ENCODE data around the gene CPNE5. TPM values are rescaled to one million over a fixed set of nuclear protein-coding genes. Genes with fewer than 3 reads are reported as not detected.
A peak's percentile ranks its signal among the peaks of the same experiment; 100 is the strongest.

CPNE5 gene
- polyA plus RNA-seq, 1 of the 3 experiments (the other 2 are of a cell fraction) = 0.30 TPM

DNA sequence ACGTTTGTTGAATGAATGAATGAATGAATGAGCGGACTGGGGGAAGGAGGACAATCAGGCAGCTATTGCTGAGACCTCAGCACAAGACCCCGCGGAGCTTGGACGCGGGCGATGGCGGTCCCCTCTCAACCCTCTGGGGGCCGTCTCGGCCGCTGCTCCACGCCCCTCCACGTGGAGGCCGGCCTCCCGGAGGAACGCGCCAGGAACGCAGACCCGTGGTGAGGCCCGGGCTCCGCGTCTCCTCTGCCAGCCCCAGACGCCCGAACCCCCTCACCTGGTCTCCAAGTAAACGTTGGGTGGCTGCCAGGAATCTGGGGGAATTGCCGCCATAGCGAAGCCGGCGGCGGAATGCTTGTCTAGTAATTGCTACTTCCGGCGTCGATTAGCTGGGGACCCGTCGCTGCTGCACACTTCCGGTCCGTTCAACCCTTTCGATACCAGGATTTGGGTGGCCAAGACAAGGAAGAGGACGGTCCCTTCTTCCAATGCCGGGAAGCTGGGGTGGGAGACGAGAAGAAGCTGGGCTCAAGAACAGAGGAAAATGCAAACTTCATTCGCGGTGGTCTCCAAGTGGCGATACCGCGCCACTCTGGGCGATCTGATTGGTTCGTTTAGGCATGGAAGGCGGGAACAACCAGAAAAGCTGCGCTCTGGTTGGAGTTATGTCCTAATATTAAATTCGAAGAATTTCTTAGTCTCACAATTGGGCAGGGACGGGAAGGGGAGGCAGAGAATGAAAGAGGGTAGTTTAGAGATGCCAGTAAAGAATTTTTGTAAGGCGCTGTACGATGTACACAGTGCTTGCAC is 35.4 kb upstream of the CPNE5 start, which contains the start of gene PPIL1:
PPIL1 (minus strand) TSS at position 361 of the 807 bp plus-strand sequence; CDS start at position 330, 31 bp downstream.
- ChIA-PET POLR2A (interaction anchor here (0.5 to 2.8 kb wide), 13 partner anchors 10 to 677 kb away, joined by 3 to 26 read pairs (median 3); partner anchors contain the start of gene C6orf89), CTCF (interaction anchor here (0.6 to 5.8 kb wide), 20 partner anchors 8 to 336 kb away, joined by 3 to 72 read pairs (median 4); partner anchors contain the start of gene C6orf89)
- H3K27ac ChIP-seq (ENCODE audit: low read depth in 2 of 2, low read length in 1 of 2) = peak within 1 kb of the TSS; percentile 95 to 100
- TF ChIP-seq JUND (IDR thresholded peaks at IDR 0.05) (no peak), TEAD4 (IDR thresholded peaks at IDR 0.05; ENCODE audit: borderline replicate concordance, insufficient read depth) (no peak), GATA2 (CRISPR knock-in tag; IDR thresholded peaks at IDR 0.05) (0 out of 2 replicates have a peak, but pooled peaks have one; percentile 17), TAF1 (IDR thresholded peaks at IDR 0.05; ENCODE audit: borderline replicate concordance, low read depth, low read length) (peak; percentile 82), FOXJ3 (CRISPR knock-in tag; IDR thresholded peaks at IDR 0.05) (no peak), EP300 (IDR thresholded peaks at IDR 0.05; ENCODE audit: borderline replicate concordance in 1 of 2, low read depth in 1 of 2, low read length in 1 of 2) (peak in 1 of 2 experiments; percentile 6; a peak in 2 of 4 replicates), SIN3A (IDR thresholded peaks at IDR 0.05; ENCODE audit: borderline replicate concordance, low read depth, low read length) (peak; percentile 62), RFX5 (IDR thresholded peaks at IDR 0.05; ENCODE audit: low read length) (peak; percentile 56), RXRA (IDR thresholded peaks at IDR 0.05; ENCODE audit: borderline replicate concordance, low read depth) (no peak), TCF12 (IDR thresholded peaks at IDR 0.05) (no peak), NRF1 (IDR thresholded peaks at IDR 0.05; ENCODE audit: low read depth, low read length) (no peak), SMC3 (IDR thresholded peaks at IDR 0.05; ENCODE audit: low read depth, low read length) (0 out of 2 replicates have a peak, but pooled peaks have one; percentile 1), NFIC (IDR thresholded peaks at IDR 0.05; ENCODE audit: borderline replicate concordance) (peak; percentile 73; the same call in 1 of the 2 replicates), EZH2phosphoT487 (IDR thresholded peaks at IDR 0.05; ENCODE audit: borderline replicate concordance, low read depth) (no peak), ELF1 (IDR thresholded peaks at IDR 0.05) (peak; percentile 50; the same call in 1 of the 2 replicates), RAD21 (IDR thresholded peaks at IDR 0.05; ENCODE audit: low read length) (no peak), CHD2 (IDR thresholded peaks at IDR 0.05; ENCODE audit: low read length, partially characterized antibody) (peak; percentile 73)
- TF ChIP-seq, protein P1, sequence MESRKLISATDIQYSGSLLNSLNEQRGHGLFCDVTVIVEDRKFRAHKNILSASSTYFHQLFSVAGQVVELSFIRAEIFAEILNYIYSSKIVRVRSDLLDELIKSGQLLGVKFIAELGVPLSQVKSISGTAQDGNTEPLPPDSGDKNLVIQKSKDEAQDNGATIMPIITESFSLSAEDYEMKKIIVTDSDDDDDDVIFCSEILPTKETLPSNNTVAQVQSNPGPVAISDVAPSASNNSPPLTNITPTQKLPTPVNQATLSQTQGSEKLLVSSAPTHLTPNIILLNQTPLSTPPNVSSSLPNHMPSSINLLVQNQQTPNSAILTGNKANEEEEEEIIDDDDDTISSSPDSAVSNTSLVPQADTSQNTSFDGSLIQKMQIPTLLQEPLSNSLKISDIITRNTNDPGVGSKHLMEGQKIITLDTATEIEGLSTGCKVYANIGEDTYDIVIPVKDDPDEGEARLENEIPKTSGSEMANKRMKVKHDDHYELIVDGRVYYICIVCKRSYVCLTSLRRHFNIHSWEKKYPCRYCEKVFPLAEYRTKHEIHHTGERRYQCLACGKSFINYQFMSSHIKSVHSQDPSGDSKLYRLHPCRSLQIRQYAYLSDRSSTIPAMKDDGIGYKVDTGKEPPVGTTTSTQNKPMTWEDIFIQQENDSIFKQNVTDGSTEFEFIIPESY (IDR thresholded peaks at IDR 0.05; ENCODE audit: borderline replicate concordance, low read depth) = no peak
- TF ChIP-seq, protein P2, sequence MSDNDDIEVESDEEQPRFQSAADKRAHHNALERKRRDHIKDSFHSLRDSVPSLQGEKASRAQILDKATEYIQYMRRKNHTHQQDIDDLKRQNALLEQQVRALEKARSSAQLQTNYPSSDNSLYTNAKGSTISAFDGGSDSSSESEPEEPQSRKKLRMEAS (IDR thresholded peaks at IDR 0.05; ENCODE audit: low read depth) = peak; percentile 96
- TF ChIP-seq, protein P3, sequence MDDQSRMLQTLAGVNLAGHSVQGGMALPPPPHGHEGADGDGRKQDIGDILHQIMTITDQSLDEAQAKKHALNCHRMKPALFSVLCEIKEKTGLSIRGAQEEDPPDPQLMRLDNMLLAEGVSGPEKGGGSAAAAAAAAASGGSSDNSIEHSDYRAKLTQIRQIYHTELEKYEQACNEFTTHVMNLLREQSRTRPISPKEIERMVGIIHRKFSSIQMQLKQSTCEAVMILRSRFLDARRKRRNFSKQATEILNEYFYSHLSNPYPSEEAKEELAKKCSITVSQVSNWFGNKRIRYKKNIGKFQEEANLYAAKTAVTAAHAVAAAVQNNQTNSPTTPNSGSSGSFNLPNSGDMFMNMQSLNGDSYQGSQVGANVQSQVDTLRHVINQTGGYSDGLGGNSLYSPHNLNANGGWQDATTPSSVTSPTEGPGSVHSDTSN (IDR thresholded peaks at IDR 0.05) = 0 out of 2 replicates have a peak, but pooled peaks have one; percentile 3
- TF ChIP-seq, protein P4, sequence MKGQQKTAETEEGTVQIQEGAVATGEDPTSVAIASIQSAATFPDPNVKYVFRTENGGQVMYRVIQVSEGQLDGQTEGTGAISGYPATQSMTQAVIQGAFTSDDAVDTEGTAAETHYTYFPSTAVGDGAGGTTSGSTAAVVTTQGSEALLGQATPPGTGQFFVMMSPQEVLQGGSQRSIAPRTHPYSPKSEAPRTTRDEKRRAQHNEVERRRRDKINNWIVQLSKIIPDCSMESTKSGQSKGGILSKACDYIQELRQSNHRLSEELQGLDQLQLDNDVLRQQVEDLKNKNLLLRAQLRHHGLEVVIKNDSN (IDR thresholded peaks at IDR 0.05; ENCODE audit: borderline replicate concordance, low read depth) = 0 out of 2 replicates have a peak, but pooled peaks have one; percentile 21
- TF ChIP-seq, protein P5, sequence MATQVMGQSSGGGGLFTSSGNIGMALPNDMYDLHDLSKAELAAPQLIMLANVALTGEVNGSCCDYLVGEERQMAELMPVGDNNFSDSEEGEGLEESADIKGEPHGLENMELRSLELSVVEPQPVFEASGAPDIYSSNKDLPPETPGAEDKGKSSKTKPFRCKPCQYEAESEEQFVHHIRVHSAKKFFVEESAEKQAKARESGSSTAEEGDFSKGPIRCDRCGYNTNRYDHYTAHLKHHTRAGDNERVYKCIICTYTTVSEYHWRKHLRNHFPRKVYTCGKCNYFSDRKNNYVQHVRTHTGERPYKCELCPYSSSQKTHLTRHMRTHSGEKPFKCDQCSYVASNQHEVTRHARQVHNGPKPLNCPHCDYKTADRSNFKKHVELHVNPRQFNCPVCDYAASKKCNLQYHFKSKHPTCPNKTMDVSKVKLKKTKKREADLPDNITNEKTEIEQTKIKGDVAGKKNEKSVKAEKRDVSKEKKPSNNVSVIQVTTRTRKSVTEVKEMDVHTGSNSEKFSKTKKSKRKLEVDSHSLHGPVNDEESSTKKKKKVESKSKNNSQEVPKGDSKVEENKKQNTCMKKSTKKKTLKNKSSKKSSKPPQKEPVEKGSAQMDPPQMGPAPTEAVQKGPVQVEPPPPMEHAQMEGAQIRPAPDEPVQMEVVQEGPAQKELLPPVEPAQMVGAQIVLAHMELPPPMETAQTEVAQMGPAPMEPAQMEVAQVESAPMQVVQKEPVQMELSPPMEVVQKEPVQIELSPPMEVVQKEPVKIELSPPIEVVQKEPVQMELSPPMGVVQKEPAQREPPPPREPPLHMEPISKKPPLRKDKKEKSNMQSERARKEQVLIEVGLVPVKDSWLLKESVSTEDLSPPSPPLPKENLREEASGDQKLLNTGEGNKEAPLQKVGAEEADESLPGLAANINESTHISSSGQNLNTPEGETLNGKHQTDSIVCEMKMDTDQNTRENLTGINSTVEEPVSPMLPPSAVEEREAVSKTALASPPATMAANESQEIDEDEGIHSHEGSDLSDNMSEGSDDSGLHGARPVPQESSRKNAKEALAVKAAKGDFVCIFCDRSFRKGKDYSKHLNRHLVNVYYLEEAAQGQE (IDR thresholded peaks at IDR 0.05; ENCODE audit: low read depth, low read length) = no peak

More for the DNA sequence above, 35.4 kb upstream of the CPNE5 start, which contains the start of gene PPIL1:
- WGBS (ENCODE audit: low lambda C conversion rate) = under 1% methylated on average over 24 of the region's 54 CpGs
- no peaks in the 10 kb centered on the region for H3K27me3 ChIP-seq (ENCODE audit: insufficient read depth)
- peak; percentile 94 for DNase-seq
- no peaks in the 10 kb centered on the region for H3K9me2 ChIP-seq
- peaks cover 14 to 15% of the 10 kb centered on the region in 2 experiments for H3K36me3 ChIP-seq (replicated peaks in 1 of 2; ENCODE audit: control insufficient read depth in 1 of 2, insufficient read depth in 2 of 2, low read length in 1 of 2)
- peak within 1 kb of the TSS; percentile 98 for H2AFZ ChIP-seq (ENCODE audit: low read depth)
- peak within 1 kb of the TSS; percentile 89 for H3K9ac ChIP-seq
- H3K9me3 ChIP-seq = no peaks in the 10 kb centered on the region
- H3K4me3 ChIP-seq (ENCODE audit: low read depth in 2 of 2, low read length in 1 of 2) = peak within 1 kb of the TSS; percentile 76 to 87
- H3K79me2 ChIP-seq (ENCODE audit: insufficient read depth) = peaks cover 39% of the 10 kb centered on the region
- H3K4me1 ChIP-seq (ENCODE audit: control insufficient read depth in 1 of 2, insufficient read depth in 2 of 2, low read depth in 1 of 2, low read length in 1 of 2) = peaks cover 0 to 10% of the 10 kb centered on the region in 2 experiments; a peak in 2 of 4 replicates
- H3K4me2 ChIP-seq = peak within 1 kb of the TSS; percentile 73
- no peaks in the 10 kb centered on the region for H4K20me1 ChIP-seq (ENCODE audit: insufficient read depth)
- H3F3A ChIP-seq (replicated peaks; ENCODE audit: insufficient read depth) = peaks cover 3% of the 10 kb centered on the region
